HCT116 (cell line): ENCODE results near the gene ANKRD10. TPM values are rescaled to one million over a fixed set of nuclear protein-coding genes. Genes with fewer than 3 reads are reported as not detected.

ENCODE experiments used
- ATAC-seq: fragments of 200-7000 bp; cut with Tn5 transposase; 2 replicates; pipeline ENCODE4 v1.9.1; 2020; ENCODE audit warnings: mild to moderate bottlenecking, moderate library complexity
- BruUV-seq: library from RNA; stranded (reverse); fragments of 400-500 nt; replicated peaks from 2 replicates; lab custom pipeline; 2021; lab: Mats Ljungman, UMichigan
- CTCF ChIA-PET: fragments of 300-600 bp; sonication (Branson Sonifier 250); formaldehyde crosslinking; loops from one replicate; lab custom pipeline; 2021; ENCODE audit warnings: antibody characterized with exemption; lab: Charles Lee
- POLR2A ChIA-PET: fragments of 300-600, 350-600 bp; sonication (Branson Sonifier 250); formaldehyde crosslinking; loops from one replicate; lab custom pipeline; 2021; ENCODE audit warnings: antibody characterized with exemption; lab: Charles Lee
- RAD21 ChIA-PET, 2 experiments: fragments of 300-600 bp; sonication (Branson Sonifier 250); formaldehyde crosslinking; loops; one replicate each; lab custom pipeline; 2023; ENCODE audit warnings: low total read pairs in 2 of 2; ENCODE audit not compliant: uncharacterized antibody in 2 of 2, unreplicated experiment in 2 of 2, low non-redundant PET in 1 of 2; lab: Charles Lee
- DNase-seq: peaks from one replicate; pipeline ENCODE4 v3.0.0-alpha.2; 2010; ENCODE audit warnings: low read depth, low spot score
- H2AFZ ChIP-seq: fragments of 200-600 bp; shearing (Covaris generic), sonication (generic); 2 replicates; pipeline ENCODE4 v1.6.1; 2017; ENCODE audit warnings: low read depth, mixed run types, mixed read lengths, antibody characterized with exemption, low read length; ENCODE audit not compliant: poor library complexity, severe bottlenecking
- H3K27ac ChIP-seq: 2 replicates; pipeline ENCODE4 v1.5.1; 2012; ENCODE audit warnings: low read depth, low read length
- H3K27me3 ChIP-seq: fragments of 200-600 bp; sonication (generic); 2 replicates; pipeline ENCODE4 v1.6.1; 2016; ENCODE audit warnings: mixed run types, low read length, mixed read lengths; ENCODE audit not compliant: insufficient read depth
- H3K36me3 ChIP-seq, 2 experiments: fragments of 200-500 bp in 1 of 2; fragments of 200-600 bp in 1 of 2; sonication (Bioruptor generic) in 1 of 2; sonication (generic) in 1 of 2; 2 replicates each; pipeline versions ENCODE4 v1.5.1 to v1.6.1; 2014 to 2016; ENCODE audit warnings: low read length in 2 of 2, inconsistent platforms in 1 of 2, mixed read lengths in 1 of 2, mixed run types in 1 of 2; ENCODE audit not compliant: insufficient read depth in 2 of 2, control insufficient read depth in 1 of 2
- H3K4me1 ChIP-seq, 2 experiments: fragments of 200-600 bp in 1 of 2; sonication (generic) in 1 of 2; 2 replicates each; pipeline versions ENCODE4 v1.5.1 to v1.6.1; 2012 to 2017; ENCODE audit warnings: low read length in 2 of 2, inconsistent platforms in 1 of 2, mild to moderate bottlenecking in 1 of 2, mixed read lengths in 1 of 2, mixed run types in 1 of 2, moderate library complexity in 1 of 2; ENCODE audit not compliant: insufficient read depth in 2 of 2, control insufficient read depth in 1 of 2
- H3K4me2 ChIP-seq: fragments of 200-600 bp; sonication (generic); 2 replicates; pipeline ENCODE4 v1.6.1; 2017; ENCODE audit warnings: mixed run types, low read length, mixed read lengths
- H3K4me3 ChIP-seq, 2 experiments: fragments of 200-600 bp in 1 of 2; sonication (generic) in 1 of 2; replicated peaks in 1 of 2; 2 replicates each; pipeline ENCODE4 v1.5.1; 2011 to 2016; ENCODE audit warnings: low read length in 2 of 2, control low read depth in 1 of 2, low read depth in 1 of 2, mild to moderate bottlenecking in 1 of 2, mixed read lengths in 1 of 2, mixed run types in 1 of 2
- H3K79me2 ChIP-seq: fragments of 200-600 bp; sonication (generic); 2 replicates; pipeline ENCODE4 v1.6.1; 2017; ENCODE audit warnings: mild to moderate bottlenecking, mixed run types, low read length, moderate library complexity, mixed read lengths; ENCODE audit not compliant: insufficient read depth
- H3K9ac ChIP-seq: fragments of 200-600 bp; sonication (generic); 2 replicates; pipeline ENCODE4 v1.6.1; 2016; ENCODE audit warnings: low read length, mixed read lengths
- H3K9me2 ChIP-seq: fragments of 200-600 bp; sonication (generic), shearing (Covaris generic); 2 replicates; pipeline ENCODE4 v1.6.1; 2017; ENCODE audit warnings: mixed run types, mild to moderate bottlenecking, moderate library complexity; ENCODE audit not compliant: insufficient read depth
- H3K9me3 ChIP-seq, 2 experiments: fragments of 200-500 bp in 1 of 2; fragments of 200-600 bp in 1 of 2; sonication (Bioruptor generic) in 1 of 2; sonication (generic) in 1 of 2; 2 replicates each; pipeline ENCODE4 v1.6.1; 2014 to 2017; ENCODE audit warnings: low read length in 2 of 2, mixed read lengths in 2 of 2, inconsistent platforms in 1 of 2, low read depth in 1 of 2, mild to moderate bottlenecking in 1 of 2, mixed run types in 1 of 2, moderate library complexity in 1 of 2; ENCODE audit not compliant: control insufficient read depth in 1 of 2, insufficient read depth in 1 of 2
- H4K20me1 ChIP-seq: fragments of 200-600 bp; sonication (generic), shearing (Covaris generic); 2 replicates; pipeline ENCODE4 v1.6.1; 2017; ENCODE audit warnings: mixed run types, mild to moderate bottlenecking, moderate library complexity; ENCODE audit not compliant: insufficient read depth
- CBX3 ChIP-seq: IDR thresholded peaks from 2 replicates; pipeline ENCODE4 v1.6.1; 2012; ENCODE audit warnings: low read depth
- FOSL1 ChIP-seq: IDR thresholded peaks from 2 replicates; pipeline ENCODE4 v1.6.1; 2012; ENCODE audit warnings: low read depth
- SRF ChIP-seq: IDR thresholded peaks from 2 replicates; pipeline ENCODE4 v1.6.1; 2012; ENCODE audit warnings: low read depth
- TCF7L2 ChIP-seq: IDR thresholded peaks from 2 replicates; pipeline ENCODE4 v1.7.0; 2011; ENCODE audit warnings: borderline replicate concordance, inconsistent platforms; ENCODE audit not compliant: insufficient read depth, insufficient read length; ENCODE audit errors: extremely low read depth
- intact Hi-C: fragments of 100-400 bp; cut with micrococcal nuclease; formaldehyde crosslinking; loops from 2 replicates; pipeline ENCODE4 v1.10.0; 2022
- total RNA-seq: library from RNA; stranded (reverse); gene quantifications from one replicate; pipeline ENCODE4 v1.2.1, GENCODE V29; 2021; ENCODE audit not compliant: unreplicated experiment

The ANKRD10 gene
- total RNA-seq, 1 experiment from 2014 or later = 173 TPM

DNA sequence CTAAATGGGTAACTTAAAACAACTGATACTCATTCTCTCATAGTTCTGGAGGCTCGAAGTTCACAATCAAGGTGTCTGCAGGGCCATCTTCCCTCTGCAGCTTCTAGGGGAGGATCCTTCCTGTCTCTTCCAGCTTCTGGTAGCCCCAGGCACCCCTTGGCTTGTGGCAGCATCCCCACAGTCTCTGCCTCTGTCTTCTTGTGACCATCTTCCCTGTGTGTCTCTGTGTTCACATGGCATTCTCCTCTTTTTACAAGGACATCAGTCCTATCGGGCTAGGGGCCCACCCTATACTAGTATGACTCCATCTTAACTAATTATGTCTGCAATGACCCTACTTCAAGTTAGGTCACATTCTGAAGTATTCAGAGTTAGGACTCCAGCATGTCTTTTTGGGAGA, 73.5 kb downstream of the ANKRD10 start:
- no peaks in the 10 kb centered on the region for H3K27me3 ChIP-seq
- RAD21 ChIA-PET = no interaction called here
- CTCF ChIA-PET = no interaction called here
- H3K27ac ChIP-seq = no peak overlapping the region
- no peak for ATAC-seq
- H3K4me2 ChIP-seq = no peak overlapping the region
- BruUV-seq = no TSS peak
- no peaks in the 10 kb centered on the region for H4K20me1 ChIP-seq
- no peak overlapping the region for H3K4me3 ChIP-seq
- H2AFZ ChIP-seq = no peak overlapping the region
- no peaks in the 10 kb centered on the region for H3K4me1 ChIP-seq
- H3K9ac ChIP-seq = no peak overlapping the region
- intact Hi-C loops = no loop called here
- no peaks in the 10 kb centered on the region for H3K9me3 ChIP-seq
- H3K79me2 ChIP-seq = no peaks in the 10 kb centered on the region
- TF ChIP-seq FOSL1 = no peak
- TF ChIP-seq, all 23 proteins: peak for 0
- Histone ChIP-seq H3K9me2 (no peaks in the 10 kb centered on the region; the same call in 1 of the 2 replicates), H3K36me3 (no peaks in the 10 kb centered on the region)
- POLR2A ChIA-PET = no interaction called here
- no peak for DNase-seq

DNA sequence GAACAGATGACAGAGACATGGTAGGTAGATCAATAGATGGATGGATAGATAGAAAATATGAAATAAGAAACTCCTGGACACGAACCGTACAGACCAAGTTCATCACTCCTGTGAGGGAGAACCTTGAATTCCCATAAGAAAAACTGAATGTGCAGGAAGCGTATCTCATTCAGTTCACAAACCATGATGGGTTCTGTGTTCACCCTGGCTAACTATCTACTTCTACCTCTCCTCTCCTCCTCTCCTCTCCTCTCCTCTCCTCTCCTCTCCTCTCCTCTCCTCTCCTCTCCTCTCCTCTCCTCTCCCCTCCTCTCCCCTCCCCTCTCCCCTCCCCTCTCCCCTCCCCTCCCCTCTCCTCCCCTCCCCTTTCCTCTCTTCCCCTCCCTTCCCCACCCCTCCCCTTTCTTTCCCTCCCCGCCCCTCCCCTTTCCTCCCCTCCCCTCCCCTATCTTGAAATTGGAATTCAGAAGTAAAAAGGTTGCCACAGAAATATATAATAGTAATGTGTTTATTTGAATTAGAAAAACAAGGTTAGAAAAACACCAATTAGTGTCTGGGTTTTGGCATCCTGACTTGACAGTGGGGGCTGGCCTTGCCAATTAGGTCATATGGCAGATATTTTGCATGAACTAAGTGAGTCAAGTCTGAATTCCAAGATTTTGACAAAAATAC, 75.9 kb downstream of the ANKRD10 start:
- BruUV-seq = no TSS peak
- TF ChIP-seq CBX3 (no peak), SRF (no peak), TCF7L2 (no peak)
- Histone ChIP-seq H3K27me3 (no peaks in the 10 kb centered on the region), H3K4me3 (no peak overlapping the region), H3K4me1 (no peaks in the 10 kb centered on the region), H4K20me1 (no peaks in the 10 kb centered on the region), H3K9ac (no peak overlapping the region), H3K9me2 (no peaks in the 10 kb centered on the region; the same call in 1 of the 2 replicates), H3K36me3 (no peaks in the 10 kb centered on the region), H3K4me2 (no peak overlapping the region), H2AFZ (no peak overlapping the region), H3K9me3 (no peaks in the 10 kb centered on the region), H3K27ac (no peak overlapping the region), H3K79me2 (no peaks in the 10 kb centered on the region)
- intact Hi-C loops = no loop called here
- ChIA-PET RAD21 (no interaction called here), POLR2A (no interaction called here), CTCF (no interaction called here)
- no peak for DNase-seq
- no peak for ATAC-seq
